Fibroblast of pulmonary artery (primary cell): ENCODE data around the gene SPATA20.

ENCODE experiments used
- DNase-seq: peaks from one replicate; pipeline ENCODE4 v3.0.0-alpha.2; 2010; ENCODE audit warnings: low read depth
- H3K4me3 ChIP-seq: replicated peaks from 2 replicates; pipeline ENCODE4 v1.5.1; 2011; ENCODE audit warnings: low read depth, mild to moderate bottlenecking, control low read depth, low read length, moderate library complexity
- TF ChIP-seq, protein P1 (sequence below): IDR thresholded peaks from 2 replicates; pipeline ENCODE4 v1.5.1; 2011; ENCODE audit warnings: mild to moderate bottlenecking, control low read depth, low read length, inconsistent platforms; ENCODE audit errors: missing control alignments

The SPATA20 gene

DNA sequence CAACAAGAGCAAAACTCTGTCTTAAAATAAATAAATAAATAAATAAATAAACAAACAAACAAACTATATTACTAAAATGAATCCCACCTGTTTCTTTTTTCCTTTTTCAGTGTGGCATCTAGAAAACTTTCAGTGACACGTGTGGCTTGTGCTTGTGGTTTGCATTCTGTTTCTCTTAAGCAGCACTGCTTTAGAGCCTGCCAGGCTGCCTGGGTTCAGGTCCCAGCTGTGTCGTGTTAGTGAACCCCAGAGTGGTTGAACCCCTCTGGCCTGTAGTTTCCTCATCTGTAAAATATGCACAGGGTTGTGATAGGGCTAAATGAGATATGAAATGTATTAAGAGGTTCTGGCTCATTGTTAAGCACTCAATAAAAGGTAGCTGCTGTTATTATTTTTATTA is 26.5 kb upstream of the SPATA20 start:
- DNase-seq = no peak
- H3K4me3 ChIP-seq = no peak overlapping the region
- TF ChIP-seq, protein P1, sequence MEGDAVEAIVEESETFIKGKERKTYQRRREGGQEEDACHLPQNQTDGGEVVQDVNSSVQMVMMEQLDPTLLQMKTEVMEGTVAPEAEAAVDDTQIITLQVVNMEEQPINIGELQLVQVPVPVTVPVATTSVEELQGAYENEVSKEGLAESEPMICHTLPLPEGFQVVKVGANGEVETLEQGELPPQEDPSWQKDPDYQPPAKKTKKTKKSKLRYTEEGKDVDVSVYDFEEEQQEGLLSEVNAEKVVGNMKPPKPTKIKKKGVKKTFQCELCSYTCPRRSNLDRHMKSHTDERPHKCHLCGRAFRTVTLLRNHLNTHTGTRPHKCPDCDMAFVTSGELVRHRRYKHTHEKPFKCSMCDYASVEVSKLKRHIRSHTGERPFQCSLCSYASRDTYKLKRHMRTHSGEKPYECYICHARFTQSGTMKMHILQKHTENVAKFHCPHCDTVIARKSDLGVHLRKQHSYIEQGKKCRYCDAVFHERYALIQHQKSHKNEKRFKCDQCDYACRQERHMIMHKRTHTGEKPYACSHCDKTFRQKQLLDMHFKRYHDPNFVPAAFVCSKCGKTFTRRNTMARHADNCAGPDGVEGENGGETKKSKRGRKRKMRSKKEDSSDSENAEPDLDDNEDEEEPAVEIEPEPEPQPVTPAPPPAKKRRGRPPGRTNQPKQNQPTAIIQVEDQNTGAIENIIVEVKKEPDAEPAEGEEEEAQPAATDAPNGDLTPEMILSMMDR = no peak

DNA sequence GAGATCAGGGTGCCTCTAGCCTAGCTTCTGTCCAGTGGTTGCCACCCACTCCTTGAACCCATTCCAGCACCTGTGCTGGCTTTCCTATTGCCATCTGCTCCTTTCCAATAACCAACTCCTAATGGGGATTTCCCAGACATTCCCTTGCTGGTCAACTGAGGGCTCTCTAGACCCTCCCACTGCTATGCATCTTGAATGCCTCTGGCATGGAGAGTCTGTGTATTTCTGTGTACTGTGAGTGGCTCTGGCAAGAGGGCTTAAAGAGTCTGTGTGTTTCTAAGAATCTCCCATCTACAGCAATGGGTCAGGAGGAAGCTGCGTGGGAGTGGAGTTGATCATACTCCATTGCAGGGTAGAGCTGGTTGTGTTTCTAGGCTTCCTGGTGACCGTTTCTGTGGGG is 25.5 kb upstream of the SPATA20 start:
- no peak overlapping the region for H3K4me3 ChIP-seq
- DNase-seq = no peak
- TF ChIP-seq, protein P1 = no peak

DNA sequence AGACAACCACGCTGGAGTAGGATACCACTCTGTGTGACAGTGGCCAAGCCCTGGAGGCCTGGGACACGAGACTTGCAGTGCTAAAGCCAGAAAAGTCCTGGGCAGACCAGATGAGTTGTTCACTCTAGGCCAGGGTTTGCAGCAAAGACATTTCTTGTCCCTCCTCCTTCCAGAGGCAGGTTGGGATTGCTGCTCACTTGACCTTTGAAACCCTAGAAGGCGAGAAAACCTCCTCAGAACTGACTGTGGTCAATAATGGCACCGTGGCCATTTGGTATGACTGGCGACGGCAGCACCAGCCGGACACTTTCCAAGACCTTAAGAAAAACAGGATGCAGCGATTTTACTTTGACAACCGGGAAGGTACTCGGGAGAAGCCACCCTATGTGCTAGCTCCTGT is 24.2 kb upstream of the SPATA20 start:
- TF ChIP-seq, protein P1 = no peak
- no peak overlapping the region for H3K4me3 ChIP-seq
- DNase-seq = no peak

DNA sequence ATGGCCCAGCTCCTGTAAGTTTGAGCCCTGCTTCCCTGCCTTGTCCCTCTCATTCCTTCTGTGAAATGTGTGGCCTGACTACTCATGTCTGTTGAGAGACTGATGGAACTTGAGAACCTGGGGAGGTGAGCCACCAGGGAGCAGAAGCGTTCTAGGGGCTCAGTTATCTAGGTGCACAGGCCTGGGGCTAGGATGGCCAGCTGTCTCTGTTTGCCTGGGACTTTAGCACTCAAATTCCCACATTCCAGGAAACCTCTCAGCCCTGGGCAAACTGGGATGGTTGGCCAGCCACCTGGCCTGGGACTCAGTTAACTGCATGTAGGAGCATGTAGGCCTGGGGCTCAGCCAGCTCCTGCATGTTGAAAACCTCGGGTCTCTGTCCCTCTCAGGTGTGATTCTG is 23.8 kb upstream of the SPATA20 start:
- DNase-seq = no peak

DNA sequence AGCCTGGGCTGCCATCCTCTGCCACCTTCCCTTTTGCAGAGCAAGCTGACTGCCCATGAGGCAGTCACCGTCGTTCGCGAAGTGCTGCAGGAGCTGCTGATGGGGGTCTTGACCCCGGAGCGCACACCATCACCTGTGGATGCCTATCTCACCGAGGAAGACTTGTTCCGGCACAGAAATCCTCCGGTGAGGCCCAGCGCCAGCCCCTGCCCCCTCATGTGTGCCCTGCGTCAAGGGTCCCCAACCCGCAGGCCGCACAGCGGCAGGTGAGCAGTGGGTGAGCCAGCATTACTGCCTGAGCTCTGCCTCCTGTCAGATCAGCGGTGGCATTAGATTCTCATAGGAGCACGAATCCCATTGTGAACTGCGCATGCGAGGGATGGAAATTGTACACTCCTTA is 22.1 kb upstream of the SPATA20 start:
- no peak for DNase-seq
- no peak overlapping the region for H3K4me3 ChIP-seq
- TF ChIP-seq, protein P1 = no peak

More for the DNA sequence above, 23.8 kb upstream of the SPATA20 start:
- TF ChIP-seq, protein P1 = no peak
- no peak overlapping the region for H3K4me3 ChIP-seq

DNA sequence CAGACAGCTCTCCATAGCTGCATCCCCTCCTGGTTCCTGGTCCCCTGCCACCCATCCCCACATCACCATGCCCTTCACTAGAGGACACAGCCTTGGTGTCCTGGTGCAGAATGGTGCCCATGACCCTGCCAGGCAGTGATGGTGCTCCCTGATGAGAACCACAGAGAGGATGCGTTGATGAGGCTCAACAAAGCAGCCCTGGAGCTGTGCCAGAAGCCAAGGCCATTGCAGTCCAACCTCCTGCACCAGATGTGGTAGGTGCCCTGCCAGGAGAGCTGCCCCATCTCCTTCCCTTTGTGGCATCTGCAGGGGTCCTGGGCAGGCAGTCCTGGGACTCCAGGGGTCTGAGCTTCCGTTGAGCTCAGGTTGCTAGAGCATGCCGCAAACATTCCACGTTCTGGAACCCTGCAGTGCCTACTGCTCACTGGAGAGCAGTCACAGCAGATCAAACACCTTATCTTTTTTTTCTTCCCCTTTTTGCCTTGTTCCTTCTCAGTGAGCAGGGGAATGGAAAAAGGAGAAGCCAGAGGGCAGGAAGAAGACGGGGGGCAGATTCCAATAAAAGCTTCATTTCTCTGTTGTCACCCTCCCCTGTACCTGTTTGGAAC is 19.7 kb upstream of the SPATA20 start:
- no peak overlapping the region for H3K4me3 ChIP-seq
- DNase-seq = no peak
- TF ChIP-seq, protein P1 = no peak

DNA sequence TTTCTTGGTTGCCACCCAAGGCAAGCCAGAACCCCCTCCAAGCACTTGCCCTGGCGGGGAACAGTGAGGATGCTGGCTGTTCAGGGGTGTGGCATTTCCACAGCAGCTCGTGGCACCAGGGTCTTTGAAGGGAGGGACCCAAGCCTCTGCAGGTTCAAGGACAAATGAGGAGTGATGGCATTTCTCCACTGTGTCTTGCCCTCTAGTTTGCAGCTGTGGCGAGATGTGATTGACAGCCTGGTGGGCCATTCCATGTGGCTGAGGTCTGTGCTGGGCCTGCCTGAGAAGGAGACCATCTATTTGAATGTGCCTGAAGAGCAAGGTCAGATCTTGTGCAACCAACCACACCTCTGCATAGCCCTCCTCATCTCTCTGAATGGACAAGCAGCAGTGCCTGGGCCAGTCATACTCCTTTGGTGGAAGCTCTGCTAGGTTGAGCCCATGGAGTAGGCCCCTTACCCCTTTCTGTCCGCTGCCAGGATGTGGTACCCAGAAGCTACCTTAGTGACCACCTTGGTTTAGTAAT is 19.0 kb upstream of the SPATA20 start:
- TF ChIP-seq, protein P1 = no peak
- H3K4me3 ChIP-seq = no peak overlapping the region
- no peak for DNase-seq
